Cardiac muscle cell (in vitro differentiated cells and primary cell): Measurements from ENCODE around the gene KCNQ1. TPM values are rescaled to one million over a fixed set of nuclear protein-coding genes. Genes with fewer than 3 reads are reported as not detected.

Source experiments
- DNase-seq, 2 donors: peaks; one replicate each; pipeline versions ENCODE4 v3.0.0 to v3.0.0-alpha.2; 2010 to 2017; ENCODE audit warnings: low read depth in 1 of 2, low spot score in 1 of 2
- H3K27ac ChIP-seq: fragments of 200-600 bp; sonication (generic); 2 replicates; pipeline ENCODE4 v1.5.1; 2016
- H3K27me3 ChIP-seq: fragments of 200-600 bp; sonication (generic); 2 replicates; pipeline ENCODE4 v1.6.0; 2016; ENCODE audit warnings: control low read depth
- H3K36me3 ChIP-seq: fragments of 200-600 bp; sonication (generic); 2 replicates; pipeline ENCODE4 v1.5.1; 2016; ENCODE audit warnings: control low read depth
- H3K4me1 ChIP-seq: fragments of 200-600 bp; sonication (generic); 2 replicates; pipeline ENCODE4 v1.8.1; 2017; ENCODE audit warnings: low read depth, mild to moderate bottlenecking, mixed run types
- H3K4me3 ChIP-seq: fragments of 200-600 bp; sonication (generic); 2 replicates; pipeline ENCODE4 v1.5.1; 2016; ENCODE audit warnings: mild to moderate bottlenecking
- H3K9me3 ChIP-seq: fragments of 200-600 bp; sonication (generic); 2 replicates; pipeline ENCODE4 v1.5.1; 2017; ENCODE audit warnings: low read depth, mild to moderate bottlenecking, control low read depth
- CTCF ChIP-seq: IDR thresholded peaks from 2 replicates; pipeline ENCODE4 v1.5.1; 2012; ENCODE audit warnings: low read depth, mild to moderate bottlenecking, low read length
- polyA plus RNA-seq: library from polyadenylated mRNA; unstranded; fragments of >200 nt; fragmentation: Nextera tagmentation; extraction: Ambion mirVana; gene quantifications from 2 replicates; pipeline ENCODE4 v1.2.1, GENCODE V29; 2016
- total RNA-seq: library from RNA; depleted of rRNA; stranded (reverse); fragments of >200 nt; gene quantifications from 2 replicates; pipeline ENCODE4 v1.2.3, GENCODE V29; 2016

Gene KCNQ1
- total and polyA plus RNA-seq, 2 experiments from 2014 or later, result 13.9 to 18.6 TPM

GRCh38 chr11:2844996-2845395 lies 400.2 kb downstream of the KCNQ1 start:
- H3K36me3 ChIP-seq, result no peaks in the 10 kb centered on the region
- H3K27me3 ChIP-seq, result no peaks in the 10 kb centered on the region
- H3K9me3 ChIP-seq, result no peaks in the 10 kb centered on the region
- no peak for DNase-seq
- no peak overlapping the region for H3K4me3 ChIP-seq
- no peak overlapping the region for H3K27ac ChIP-seq
- TF ChIP-seq CTCF, result no peak
- H3K4me1 ChIP-seq, result peaks cover 12% of the 10 kb centered on the region

- Histone ChIP-seq H3K27ac (no peak overlapping the region), H3K4me1 (peaks cover 10% of the 10 kb centered on the region), H3K4me3 (no peak overlapping the region), H3K36me3 (no peaks in the 10 kb centered on the region), H3K27me3 (no peaks in the 10 kb centered on the region), H3K9me3 (no peaks in the 10 kb centered on the region)
- no peak for TF ChIP-seq CTCF
- DNase-seq, result peak in 1 of 2 donors; percentile 21
Measured at GRCh38 chr11:2846056-2846455, 401.2 kb downstream of the KCNQ1 start.

GRCh38 chr11:2846470-2846869 lies 401.7 kb downstream of the KCNQ1 start:
- Histone ChIP-seq H3K4me3 (no peak overlapping the region), H3K9me3 (no peaks in the 10 kb centered on the region), H3K36me3 (no peaks in the 10 kb centered on the region), H3K27ac (no peak overlapping the region), H3K27me3 (no peaks in the 10 kb centered on the region), H3K4me1 (peaks cover 10% of the 10 kb centered on the region)
- no peak for TF ChIP-seq CTCF
- DNase-seq, result no peak

DNA sequence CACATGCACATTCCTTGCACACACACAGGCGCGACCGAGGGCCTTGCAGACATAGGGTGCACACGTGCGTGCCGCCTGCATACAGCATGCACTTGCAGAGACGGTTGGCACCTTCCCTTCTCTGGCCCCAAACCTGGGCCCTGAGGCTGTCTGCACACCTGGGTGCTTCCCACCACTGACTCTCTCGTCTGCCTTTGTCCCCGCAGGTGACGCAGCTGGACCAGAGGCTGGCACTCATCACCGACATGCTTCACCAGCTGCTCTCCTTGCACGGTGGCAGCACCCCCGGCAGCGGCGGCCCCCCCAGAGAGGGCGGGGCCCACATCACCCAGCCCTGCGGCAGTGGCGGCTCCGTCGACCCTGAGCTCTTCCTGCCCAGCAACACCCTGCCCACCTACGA lies 402.8 kb downstream of the KCNQ1 start:
- H3K4me3 ChIP-seq, result no peak overlapping the region
- no peaks in the 10 kb centered on the region for H3K27me3 ChIP-seq
- no peaks in the 10 kb centered on the region for H3K9me3 ChIP-seq
- no peak for TF ChIP-seq CTCF
- DNase-seq, result no peak
- H3K27ac ChIP-seq, result no peak overlapping the region
- H3K4me1 ChIP-seq, result peaks cover 12% of the 10 kb centered on the region
- no peaks in the 10 kb centered on the region for H3K36me3 ChIP-seq

- DNase-seq, result no peak
- no peak for TF ChIP-seq CTCF
- Histone ChIP-seq H3K4me3 (no peak overlapping the region), H3K9me3 (no peaks in the 10 kb centered on the region), H3K27ac (no peak overlapping the region), H3K27me3 (no peaks in the 10 kb centered on the region), H3K36me3 (no peaks in the 10 kb centered on the region), H3K4me1 (peaks cover 15% of the 10 kb centered on the region)
Measured at GRCh38 chr11:2848497-2848896, 403.7 kb downstream of the KCNQ1 start.
